Prostate gland (tissue), 2 donors: ENCODE data around the gene PTPRU.

ENCODE experiments used
- CTCF ChIP-seq, 4 experiments: fragments of 200-600 bp in 2 of 4; fragments of 450-650 bp in 2 of 4; sonication (generic) in 2 of 4; IDR thresholded peaks; 1 replicate in 3 of 4; 2 replicates in 1 of 4; pipeline ENCODE4 v1.5.1; 2016 to 2019; ENCODE audit warnings: antibody characterized with exemption in 4 of 4, mild to moderate bottlenecking in 2 of 4, moderate library complexity in 2 of 4
- POLR2A ChIP-seq: fragments of 450-650 bp; IDR thresholded peaks from one replicate; pipeline ENCODE4 v1.6.1; 2016; ENCODE audit warnings: antibody characterized with exemption, mild to moderate bottlenecking

GRCh38 chr1:29364101-29364678 lies 127.9 kb downstream of the PTPRU start:
- TF ChIP-seq CTCF (IDR thresholded peaks at IDR 0.05) (no peak), POLR2A (no peak)
